HG02938 (cell line): ENCODE data around the gene SSC5D.
"Not testable (repeated sequence)": the region's sequence is repeated elsewhere in the genome, so short reads cannot be mapped to it uniquely, and the experiment has no call there.

Experiments used
- ATAC-seq: cut with Tn5 transposase; IDR thresholded peaks from one replicate; pipeline ENCODE4 v1.9.1; 2021; ENCODE audit warnings: mild to moderate bottlenecking, moderate library complexity; ENCODE audit not compliant: unreplicated experiment

SSC5D gene

DNA sequence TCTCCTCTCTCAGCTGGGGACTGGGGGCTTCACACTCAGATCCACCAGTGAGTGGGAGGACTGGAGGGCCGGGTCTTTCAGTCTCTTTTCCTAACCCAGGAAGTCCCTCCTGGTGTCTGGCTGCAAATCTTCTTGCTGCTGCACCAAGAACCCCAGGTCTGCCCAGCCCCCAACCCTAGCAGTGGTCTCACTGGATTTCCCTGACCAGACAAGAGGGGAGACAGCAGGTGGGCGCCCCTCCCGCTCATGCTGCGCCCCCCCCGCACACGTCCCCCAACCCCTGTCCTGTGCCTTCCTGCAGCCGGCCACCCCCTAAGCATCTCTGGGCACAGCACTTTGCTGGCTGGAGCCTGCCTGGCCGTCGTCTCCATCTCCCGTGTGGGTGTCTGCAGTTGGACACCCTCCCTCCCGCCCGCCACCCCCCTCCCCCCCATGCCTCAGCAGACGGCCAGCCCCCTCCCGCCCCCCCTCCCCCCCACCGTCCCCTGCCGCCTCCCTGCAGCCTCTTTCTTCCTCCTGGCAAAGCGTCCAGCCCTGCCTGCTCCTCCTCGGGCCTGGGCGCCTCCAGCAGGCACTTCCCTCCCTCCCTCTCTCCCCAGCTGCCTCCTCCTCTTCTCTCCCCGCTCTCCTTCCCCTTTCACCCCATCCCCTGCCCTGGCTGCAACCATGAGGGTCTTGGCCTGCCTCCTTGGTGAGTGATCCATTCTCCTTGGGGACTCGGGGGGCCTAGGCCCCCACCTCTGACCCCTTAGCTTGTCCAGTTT lies at the start of gene SSC5D:
TSS of gene SSC5D (plus strand) at position 513 of the 764 bp plus-strand sequence. CDS start at position 667, 154 bp downstream.
- ATAC-seq, result no peak

DNA sequence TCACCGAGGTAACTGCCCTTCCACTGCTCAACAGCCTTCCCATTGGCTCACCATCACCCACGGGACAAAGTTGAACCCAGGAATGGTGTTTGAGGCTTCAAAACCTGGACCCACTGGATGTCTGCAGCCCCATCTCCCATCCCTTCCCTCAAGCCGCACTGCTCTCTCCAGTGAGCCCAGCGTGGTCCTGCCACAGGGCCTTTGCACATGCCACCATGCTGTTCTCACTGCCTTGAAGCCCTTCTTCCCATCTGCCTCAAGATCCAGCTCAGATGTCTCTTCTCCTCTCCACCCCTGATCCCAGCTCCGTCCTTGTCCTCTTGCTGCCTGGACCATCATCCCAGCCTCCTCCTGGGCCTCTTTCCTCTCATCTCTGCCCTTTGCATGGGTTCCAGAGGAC lies 49.2 kb upstream of the SSC5D start:
- ATAC-seq, result no peak

DNA sequence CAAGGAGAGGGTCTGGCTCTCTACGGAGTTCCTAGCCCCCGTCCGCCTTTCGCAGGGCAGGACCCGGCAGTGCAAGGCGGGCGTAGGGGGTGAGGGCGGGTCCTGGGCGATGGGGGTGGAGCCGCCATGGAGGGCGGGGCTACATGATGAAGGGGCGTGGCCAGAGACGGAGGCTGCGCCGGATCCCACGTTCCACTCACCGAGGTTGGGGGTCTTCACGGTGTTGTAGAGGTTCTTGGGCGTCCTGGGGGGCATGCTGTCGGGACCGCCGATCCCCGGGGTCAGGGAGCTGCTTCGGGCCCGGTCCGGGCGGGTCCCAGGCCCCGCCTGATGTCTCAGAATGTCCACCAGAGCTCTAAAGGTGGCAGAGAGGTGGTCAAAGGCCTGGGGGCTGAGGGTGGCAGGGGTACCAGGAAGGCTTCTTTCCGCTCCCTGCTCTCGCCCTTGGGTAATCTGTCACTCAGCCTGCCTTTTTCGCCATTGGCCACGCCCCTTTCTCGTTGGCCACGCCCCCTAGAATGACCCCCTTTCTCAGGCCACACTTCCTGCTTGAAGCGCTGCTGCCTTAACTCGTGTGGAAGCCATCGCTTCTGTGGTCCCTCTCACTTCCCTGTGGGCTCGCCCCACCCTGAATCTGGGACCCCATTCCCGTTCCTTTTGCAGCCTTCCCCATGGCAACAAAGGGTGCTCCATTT lies 47.7 kb upstream of the SSC5D start:
- ATAC-seq, result no peak

DNA sequence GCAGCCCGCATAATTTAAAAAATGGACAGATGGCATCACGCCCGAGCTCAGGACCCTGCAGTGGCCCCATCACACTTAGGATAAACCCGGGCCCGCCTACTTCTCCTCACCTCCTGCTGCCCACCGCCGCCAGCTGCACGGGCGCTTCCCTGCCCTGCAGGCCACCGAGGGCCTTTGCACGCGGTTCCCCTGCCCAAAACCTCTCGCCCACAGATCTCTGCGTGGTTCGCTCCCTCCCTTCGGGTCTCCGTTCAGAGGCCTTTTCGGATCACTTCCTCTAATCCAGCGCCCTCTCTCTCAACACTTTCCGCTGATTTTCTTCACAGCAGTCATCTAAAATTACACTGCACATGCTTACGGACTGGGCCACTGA lies 46.9 kb upstream of the SSC5D start:
- ATAC-seq, result no peak

DNA sequence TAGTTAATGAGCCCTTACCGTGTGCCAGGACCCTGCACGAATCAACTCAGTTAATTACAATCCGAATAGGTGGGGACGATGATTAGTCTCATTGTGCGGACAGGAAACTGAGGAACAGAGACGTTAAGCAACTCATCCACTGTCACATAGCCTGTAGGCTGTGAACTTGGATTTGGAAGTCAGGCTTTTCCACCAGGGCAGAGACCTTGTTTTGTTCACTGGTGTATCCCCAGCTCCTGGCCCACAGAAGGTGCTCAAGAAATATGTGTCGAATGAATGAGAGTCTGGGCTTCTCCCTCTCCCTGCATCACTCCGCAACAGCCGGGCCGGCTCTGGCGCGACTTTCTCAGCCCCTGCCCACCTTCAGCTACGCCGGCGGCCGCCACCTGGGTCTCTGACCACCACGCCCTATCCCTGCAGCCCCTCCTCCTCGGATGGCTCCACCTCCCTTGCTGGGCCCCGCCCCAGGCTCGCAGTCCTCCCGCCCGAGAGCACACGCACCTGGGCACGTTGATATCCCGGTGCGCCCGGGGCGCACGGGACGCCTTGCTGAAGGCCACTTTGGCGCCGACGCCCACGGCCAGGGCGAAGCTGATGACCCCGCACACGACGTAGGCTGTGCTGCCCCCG lies 46.4 kb upstream of the SSC5D start:
- no peak for ATAC-seq

DNA sequence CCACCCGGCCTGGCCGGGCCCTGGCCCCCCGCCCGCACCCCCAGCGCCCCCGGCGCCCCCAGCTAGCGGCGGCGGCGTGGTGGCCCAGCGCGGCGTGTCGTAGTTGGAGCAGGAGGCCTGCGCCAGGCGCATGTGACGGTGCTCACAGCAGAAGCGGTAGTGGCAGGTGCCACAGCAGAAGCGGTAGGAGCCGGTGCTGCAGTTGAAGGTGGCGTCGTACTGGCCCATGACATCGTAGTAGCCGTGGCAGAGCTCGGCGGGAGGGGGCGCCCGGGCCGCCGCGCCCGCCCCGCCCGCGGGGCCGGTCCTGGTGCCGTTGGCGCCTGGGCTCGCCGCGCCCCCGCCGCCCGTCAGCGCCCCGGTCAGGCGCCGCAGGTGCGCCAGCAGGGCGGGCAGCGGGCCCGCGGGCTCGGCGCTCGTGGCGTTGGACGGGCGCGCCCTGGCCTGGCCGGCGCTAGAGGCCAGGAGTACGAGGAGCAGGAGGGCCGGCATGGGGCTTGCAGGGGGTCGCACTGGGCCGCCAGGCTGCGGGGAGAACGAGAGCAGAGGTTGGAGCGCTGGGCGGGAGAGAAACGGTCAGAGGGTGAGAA lies 45.8 kb upstream of the SSC5D start:
- no peak for ATAC-seq

DNA sequence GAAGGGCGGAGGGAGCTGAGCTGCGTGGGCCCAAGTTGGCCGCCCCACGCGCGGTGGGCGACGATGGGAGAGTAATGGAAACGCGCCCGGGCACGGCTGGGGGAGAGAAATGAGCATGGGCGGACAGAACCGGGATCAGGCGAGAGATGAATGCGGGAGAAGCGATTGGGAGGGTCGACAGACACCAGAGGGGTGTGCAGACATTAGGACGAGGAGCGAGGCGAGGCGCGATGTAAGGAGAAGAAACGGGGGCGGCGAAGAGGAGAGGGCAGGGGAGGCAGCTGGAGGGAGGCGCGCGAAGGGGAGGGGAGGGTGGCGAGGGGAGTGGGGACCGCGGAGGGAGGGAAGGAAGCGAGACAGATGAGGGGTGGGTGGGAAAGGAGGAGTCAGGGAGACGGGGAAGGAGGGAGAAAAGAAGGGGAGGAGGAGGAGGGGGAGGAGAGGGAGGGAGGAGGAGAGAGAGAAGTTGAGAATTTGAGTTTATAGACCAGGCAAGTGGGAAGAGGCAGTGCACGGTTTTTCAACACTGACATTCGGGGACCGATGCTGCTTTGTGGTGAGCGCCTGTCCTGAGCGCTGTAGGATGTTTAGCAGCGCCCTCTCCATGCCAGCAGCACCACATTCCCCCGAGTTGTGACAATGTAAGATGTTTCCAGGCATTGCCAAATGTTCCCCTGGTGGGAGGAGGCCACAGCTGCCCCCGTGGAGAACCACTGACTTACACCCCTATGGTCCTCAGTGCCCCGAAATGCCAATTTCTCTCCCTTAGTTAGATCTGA lies 45.0 kb upstream of the SSC5D start, which contains the start of gene SHISA7:
TSS of gene SHISA7 (minus strand) at position 256 of the 779 bp plus-strand sequence. CDS start 437 bp downstream, outside the sequence.
- ATAC-seq, result no peak

DNA sequence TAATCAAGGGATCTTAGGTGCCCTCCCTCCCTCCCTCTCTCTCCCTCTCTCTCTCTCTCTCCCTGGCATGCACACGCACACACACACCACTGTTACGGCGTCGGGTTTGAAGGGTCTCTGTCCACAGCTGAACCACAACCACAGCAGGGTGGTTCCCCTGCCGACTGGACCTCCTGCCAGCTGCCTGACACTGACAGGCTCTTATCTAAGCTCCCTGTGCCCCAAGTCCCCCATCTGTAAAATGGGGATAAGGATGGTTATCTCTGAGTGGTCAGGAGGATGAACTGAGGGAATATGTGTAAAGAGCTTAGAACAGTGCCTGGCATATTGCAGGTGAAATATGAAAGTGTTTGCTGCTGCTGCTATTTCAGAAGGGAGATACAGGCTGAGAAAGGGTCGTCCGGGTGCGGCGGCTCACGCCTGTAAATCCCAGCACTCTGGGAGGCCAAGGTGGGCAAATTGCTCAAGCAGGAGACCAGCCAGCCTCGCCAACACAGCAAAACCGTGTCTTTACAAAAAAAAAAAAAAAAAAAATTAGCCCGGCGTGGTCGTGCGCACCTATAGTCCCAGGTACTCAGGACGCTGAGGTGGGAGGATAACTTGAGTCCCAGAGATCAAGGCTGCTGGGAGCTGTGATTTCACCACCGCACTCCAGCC lies 44.3 kb upstream of the SSC5D start:
- ATAC-seq, result no peak

DNA sequence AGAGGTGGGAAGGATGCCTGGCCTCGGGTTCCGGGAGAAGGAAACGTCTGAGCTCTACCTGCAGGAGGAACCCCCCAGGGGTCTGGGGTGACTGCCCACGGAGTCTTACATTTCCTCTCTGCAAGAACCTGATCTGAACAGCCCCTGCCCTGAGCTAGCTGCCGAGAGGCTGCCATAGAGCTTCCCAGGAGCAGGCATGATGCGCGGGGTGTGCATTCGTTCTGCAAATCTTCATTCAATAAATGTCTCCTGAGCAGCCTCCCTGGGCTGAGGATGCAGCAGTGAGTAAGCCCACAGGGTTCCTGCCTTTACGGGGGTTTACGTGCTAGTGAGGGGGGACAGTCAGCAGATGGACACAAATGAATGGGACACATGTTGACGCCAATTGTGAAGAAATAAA lies 43.6 kb upstream of the SSC5D start:
- no peak for ATAC-seq

DNA sequence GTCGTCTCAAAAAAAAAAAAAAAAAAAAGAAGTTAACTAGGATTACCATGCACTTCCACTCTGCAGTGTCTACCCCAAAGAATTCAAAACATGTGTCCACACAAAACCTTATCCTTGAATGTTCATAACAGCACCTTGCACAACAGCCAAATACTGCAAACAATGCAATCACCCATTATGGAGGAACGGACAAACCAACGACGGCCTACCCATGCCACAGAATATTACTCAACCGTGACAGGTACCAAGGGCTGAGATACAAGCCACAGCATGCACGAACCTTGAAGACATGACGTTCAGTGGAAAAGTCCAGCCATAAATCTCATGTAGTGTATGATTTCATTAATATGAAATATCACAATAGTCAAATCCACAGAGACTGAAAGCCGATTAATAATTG lies 42.2 kb upstream of the SSC5D start:
- ATAC-seq, result no peak

DNA sequence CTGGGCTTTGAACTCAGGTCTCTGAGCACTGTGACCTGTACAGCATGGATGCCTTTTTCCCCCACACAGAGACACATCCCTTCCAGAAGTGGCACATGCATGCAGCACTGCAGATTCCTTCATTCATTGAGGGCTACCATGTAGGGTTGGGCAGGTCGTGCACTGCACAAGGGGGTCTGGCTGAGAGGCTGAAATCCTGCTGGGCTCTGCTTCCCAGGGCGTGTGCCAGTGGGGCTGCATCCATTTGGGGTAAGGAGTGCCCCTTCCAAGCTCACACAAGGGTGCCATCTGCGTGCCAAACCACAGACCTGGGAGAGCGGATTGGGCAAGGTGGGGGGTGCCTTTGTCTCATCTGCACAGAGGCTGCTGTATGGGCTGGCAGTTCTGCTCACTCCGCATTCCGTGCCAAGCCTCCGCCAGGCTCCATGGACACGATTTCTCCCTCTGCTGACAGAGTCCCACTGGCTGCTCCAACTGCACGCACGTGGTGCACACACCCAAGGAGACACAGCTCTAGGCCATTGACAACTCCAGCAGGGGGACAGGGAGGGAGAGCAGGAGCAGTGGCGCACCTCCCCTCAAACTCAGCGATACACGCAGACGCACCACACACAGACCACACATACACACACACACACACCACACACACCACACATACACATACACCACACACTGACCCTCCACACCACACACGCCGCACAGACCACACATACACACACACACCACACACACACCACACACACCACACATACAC lies 40.6 kb upstream of the SSC5D start:
- ATAC-seq, result no peak

DNA sequence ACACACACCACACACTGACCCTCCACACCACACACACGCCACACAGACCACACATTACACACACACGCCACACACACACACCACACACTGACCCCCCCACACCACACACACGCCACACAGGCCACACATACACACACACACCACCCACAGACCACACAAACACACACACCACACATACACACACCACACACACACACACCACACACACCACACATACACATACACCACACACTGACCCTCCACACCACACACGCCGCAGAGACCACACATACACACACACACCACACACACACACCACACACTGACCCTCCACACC lies 40.1 kb upstream of the SSC5D start:
- ATAC-seq, result not testable (repeated sequence)

DNA sequence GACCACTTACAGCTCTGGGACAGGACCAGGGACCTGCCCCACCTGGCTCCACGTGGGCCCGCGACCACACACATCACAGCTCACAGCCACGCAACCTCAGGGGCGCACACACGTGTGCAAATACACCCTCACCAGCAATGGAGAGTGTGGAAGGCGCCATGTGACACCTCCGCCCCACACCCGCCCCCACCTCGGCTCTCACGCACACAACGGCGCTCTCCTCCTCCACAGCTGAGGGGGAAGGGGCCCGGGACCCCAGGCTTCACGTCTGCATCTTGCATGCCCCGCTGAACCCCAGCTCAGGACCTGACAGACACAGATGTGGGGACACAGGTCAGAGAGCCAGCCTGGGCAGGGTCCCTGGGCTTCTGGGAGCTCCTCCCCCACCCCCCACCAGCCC lies 38.8 kb upstream of the SSC5D start:
- ATAC-seq, result no peak

DNA sequence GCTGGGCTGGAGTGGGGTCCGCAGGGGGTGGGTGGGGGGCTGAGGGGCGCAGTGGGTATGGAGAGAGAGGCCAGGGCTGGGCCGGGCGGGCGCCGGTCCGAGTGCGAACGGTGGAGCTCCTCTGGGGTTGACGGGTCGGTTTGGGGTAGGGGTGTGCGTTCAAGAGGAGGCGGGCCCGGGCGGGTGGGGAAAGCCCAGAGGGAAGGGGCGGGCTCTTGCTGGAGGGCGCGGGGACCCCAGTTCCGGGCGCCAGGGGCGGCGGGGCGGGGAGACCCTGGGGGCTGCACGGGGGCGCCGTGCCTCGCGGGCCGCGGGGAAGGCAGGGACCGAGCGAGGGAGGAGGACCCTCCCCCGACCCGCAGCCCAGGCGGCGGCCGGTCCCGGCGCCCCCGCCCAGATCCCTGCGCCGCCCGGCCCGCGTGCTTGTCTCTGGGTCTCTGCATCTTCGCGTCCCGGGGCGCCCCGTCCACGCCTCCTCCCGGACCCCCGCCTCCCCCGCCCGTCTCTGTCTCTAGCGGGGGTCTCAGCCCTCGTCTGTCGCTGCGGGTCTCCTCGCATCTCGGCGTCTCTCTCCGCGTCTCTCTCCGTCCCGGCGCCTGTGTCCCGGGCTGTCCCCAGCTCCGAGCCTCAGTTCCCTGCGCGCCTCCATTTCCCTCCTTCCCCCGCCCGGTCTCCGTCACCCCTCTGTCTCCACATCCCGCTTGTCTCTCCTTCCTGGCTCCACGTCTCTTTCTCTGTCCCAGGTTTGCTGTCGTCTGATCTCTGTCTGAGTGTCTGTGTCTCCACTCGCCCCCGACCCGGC lies 36.9 kb upstream of the SSC5D start:
- no peak for ATAC-seq

DNA sequence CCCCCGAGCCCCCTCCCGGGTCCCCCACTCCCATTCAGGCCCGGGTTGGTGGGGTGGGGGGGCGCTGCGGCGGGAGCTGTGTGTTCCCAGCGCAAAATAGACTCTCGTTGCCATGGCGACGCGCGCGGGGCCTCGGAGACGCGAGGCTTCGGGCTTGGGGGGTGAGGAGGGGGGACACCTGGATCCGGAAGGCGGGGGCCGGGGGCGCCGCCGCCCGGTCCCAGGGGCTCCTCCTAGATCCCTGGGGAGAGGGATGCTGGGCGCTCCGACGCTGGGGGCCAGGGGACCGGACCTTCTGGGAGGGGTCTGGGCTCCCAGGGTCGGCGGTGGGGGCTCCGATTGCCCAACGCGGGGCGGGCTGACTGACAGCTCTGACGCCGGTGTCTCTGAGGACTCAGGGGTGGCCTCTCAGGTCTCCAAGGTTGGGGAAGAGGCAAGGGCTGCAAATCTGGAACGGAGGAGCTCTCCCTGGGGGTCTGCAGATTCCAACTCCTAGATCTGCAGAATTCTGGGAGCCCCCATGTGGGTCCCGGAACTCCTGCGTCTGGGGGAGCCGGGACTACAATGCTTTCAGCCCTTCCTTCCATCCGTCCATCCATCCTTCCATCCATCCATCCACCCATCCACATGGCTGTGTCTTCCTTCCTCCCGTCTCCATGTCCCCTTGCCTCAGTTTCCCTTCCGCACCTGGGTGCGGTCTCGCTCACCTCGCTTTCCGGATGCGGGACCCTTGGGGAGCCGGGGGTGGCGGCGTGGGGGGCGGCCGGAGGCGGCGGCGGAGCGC lies 36.1 kb upstream of the SSC5D start:
- ATAC-seq, result no peak

DNA sequence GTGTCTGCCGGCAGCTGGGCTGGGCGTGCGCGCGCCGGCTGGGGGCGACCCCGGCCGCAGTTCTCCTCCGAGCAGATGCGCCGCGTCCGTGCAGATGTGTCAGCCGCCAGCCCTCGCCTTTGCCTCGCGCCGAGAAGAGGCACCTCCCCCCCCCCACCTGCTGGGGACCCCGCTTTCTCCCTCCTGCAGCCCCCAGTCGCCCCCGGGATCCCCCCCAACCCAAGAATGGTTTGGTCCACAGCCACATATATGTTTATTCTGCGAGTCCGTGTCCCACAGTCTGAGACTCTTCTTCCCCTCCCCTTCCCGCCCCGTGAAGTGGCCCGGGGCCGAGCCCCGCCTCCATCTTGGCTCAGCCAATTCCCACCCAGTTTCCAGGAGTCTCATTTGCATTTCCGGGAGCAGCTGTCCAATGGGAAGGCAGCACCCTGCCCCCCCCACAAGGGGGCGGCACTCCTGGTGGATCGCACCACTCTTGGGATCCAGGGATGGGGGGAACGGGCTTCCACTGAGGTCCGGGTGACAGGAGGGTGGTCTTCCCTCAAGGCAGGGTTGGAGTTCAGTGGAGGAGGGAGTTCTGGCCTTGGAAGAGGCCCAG lies 35.4 kb upstream of the SSC5D start:
- ATAC-seq, result no peak

DNA sequence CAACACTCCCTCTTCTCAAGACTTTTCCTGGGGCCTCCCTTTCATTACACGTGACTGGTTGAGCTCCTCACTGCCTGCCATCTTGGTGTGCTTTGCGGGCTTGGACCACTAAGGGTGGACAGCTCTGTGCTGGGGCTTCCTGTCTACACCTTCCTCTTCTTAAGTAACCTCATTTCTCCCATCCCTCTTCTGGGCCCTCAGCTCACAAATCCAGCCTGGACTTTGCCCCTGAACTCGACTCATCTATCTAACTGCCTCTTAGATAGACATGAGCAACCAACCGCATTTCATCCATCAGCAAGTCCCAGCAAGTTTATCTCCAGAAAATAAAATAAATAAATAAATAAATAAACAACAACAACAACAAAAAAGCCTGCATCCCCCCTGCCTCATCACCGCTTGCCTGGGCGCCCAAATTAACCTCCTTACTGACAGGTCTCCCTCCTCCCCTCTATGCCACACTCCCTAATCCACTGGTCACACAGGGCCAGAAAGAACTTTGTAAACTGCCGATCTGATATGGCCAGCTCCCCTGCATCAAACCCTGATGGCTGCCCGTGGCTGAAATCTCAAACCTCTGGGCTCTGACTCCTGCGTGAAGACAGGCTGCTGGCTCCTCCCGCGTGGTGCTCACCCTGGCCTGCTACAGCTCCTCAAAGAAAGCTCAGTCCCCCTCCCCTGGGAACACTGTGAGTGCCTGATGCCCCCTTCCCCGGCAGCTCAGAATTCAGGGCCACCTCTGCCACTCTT lies 34.5 kb upstream of the SSC5D start:
- no peak for ATAC-seq
